OCI-LY3 (cell line): ENCODE results near the gene PSMB9.
A peak's percentile ranks its signal among the peaks of the same experiment; 100 is the strongest.
"Not testable (repeated sequence)": the region's sequence is repeated elsewhere in the genome, so short reads cannot be mapped to it uniquely, and the experiment has no call there.

ENCODE experiments used
- H2AFZ ChIP-seq: fragments of 200-600, 300-600 bp; shearing (Covaris generic); 2 replicates; pipeline ENCODE4 v1.6.0; 2014; ENCODE audit warnings: antibody characterized with exemption, low read depth, low read length
- H3K27ac ChIP-seq: fragments of 200-600, 300-600 bp; sonication (generic); 2 replicates; pipeline ENCODE4 v1.5.1; 2014; ENCODE audit warnings: mild to moderate bottlenecking, low read length, moderate library complexity, mixed read lengths
- H3K27me3 ChIP-seq: fragments of 200-600, 300-600 bp; sonication (generic); 2 replicates; pipeline ENCODE4 v1.6.1; 2014; ENCODE audit warnings: low read depth, low read length, mixed read lengths
- H3K36me3 ChIP-seq: fragments of 200-600, 300-600 bp; sonication (generic); replicated peaks from 2 replicates; pipeline ENCODE3; 2014; ENCODE audit warnings: low read depth, low read length, mixed read lengths
- H3K4me1 ChIP-seq: fragments of 300-600, 200-600 bp; sonication (generic); 2 replicates; pipeline ENCODE4 v1.6.1; 2014; ENCODE audit warnings: low read length, mixed read lengths
- H3K4me2 ChIP-seq: fragments of 200-600, 300-600 bp; sonication (generic); 2 replicates; pipeline ENCODE4 v1.6.1; 2014; ENCODE audit warnings: low read length, mixed read lengths
- H3K4me3 ChIP-seq: fragments of 300-600, 200-600 bp; sonication (generic); 2 replicates; pipeline ENCODE4 v1.5.1; 2014; ENCODE audit warnings: antibody characterized with exemption, mild to moderate bottlenecking, low read length, moderate library complexity
- H3K79me2 ChIP-seq: fragments of 300-600, 200-600 bp; shearing (Covaris generic); 2 replicates; pipeline ENCODE4 v1.6.1; 2014; ENCODE audit warnings: mild to moderate bottlenecking, low read length, mixed read lengths
- H3K9ac ChIP-seq: fragments of 300-600, 200-600 bp; shearing (Covaris generic); 2 replicates; pipeline ENCODE4 v1.6.0; 2014; ENCODE audit warnings: mild to moderate bottlenecking, low read length, moderate library complexity
- H3K9me3 ChIP-seq: fragments of 200-600, 300-600 bp; shearing (Covaris generic); 2 replicates; pipeline ENCODE4 v1.6.1; 2014; ENCODE audit warnings: low read length, mixed read lengths; ENCODE audit not compliant: insufficient read depth
- H4K20me1 ChIP-seq: fragments of 200-600, 300-600 bp; sonication (generic); 2 replicates; pipeline ENCODE4 v1.6.1; 2016; ENCODE audit warnings: low read length, mixed read lengths; ENCODE audit not compliant: insufficient read depth
- CTCF ChIP-seq: fragments of 200-600, 300-600 bp; sonication (generic); IDR thresholded peaks from 2 replicates; pipeline ENCODE4 v1.5.1; 2014; ENCODE audit warnings: antibody characterized with exemption, low read length, low read depth
- EZH2phosphoT487 ChIP-seq: fragments of 200-600 bp; shearing (Covaris generic); IDR thresholded peaks from 2 replicates; pipeline ENCODE4 v1.6.1; 2018; ENCODE audit warnings: antibody characterized with exemption, mixed run types, low read depth

The PSMB9 gene

DNA sequence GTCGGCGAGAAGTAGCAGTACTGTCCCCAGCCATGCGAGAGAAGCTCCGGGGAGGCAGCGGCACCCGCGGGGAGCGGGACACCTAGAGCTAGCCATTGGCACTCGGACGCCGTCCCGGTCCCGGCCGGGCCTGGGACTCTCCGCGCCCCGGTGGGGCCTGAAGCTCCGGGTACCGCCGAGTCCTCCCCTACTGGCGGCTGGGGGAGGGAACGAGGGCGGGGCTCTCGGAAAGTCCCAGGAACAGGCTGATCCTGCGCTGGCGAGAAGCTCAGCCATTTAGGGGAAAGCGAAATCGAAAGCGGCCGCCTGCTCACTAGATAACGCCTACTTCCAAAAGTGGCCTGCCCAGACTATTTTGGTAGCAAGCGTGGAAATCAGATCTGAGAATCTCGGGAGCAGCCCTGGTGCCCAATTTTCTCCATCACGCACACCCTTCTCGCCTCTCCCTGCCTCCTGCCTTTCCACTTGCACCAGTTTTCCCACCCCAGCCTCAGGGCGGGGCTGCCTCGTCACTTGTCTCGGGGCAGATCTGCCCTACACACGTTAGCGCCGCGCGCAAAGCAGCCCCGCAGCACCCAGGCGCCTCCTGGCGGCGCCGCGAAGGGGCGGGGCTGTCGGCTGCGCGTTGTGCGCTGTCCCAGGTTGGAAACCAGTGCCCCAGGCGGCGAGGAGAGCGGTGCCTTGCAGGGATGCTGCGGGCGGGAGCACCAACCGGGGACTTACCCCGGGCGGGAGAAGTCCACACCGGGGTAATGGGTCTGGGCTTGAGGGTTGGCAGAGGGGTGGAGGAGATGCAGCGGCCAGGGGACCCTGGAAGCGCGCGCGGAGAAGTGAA, at the start of gene PSMB9, which contains the start of gene TAP1:
PSMB9 (plus strand) TSS at position 652 of the 835 bp plus-strand sequence; CDS start at position 690, 38 bp downstream.
TAP1 (minus strand) TSS at position 164 of the 835 bp plus-strand sequence; CDS start at position 96, 68 bp downstream.
- Histone ChIP-seq H3K4me3 (peak within 1 kb of the TSS; percentile 98), H3K9me3 (no peaks in the 10 kb centered on the region), H3K27me3 (no peaks in the 10 kb centered on the region), H4K20me1 (peaks cover 5% of the 10 kb centered on the region; the same call in 1 of the 2 replicates), H3K27ac (peak within 1 kb of the TSS; percentile 94), H3K4me2 (peak within 1 kb of the TSS; percentile 97), H3K36me3 (peaks cover 52% of the 10 kb centered on the region), H3K9ac (peak within 1 kb of the TSS; percentile 99), H2AFZ (peak within 1 kb of the TSS; percentile 82; the same call in 1 of the 2 replicates), H3K79me2 (peaks cover 45% of the 10 kb centered on the region), H3K4me1 (peaks cover 15% of the 10 kb centered on the region)
- TF ChIP-seq CTCF (peak; percentile 60), EZH2phosphoT487 (no peak)

GRCh38 chr6:32805404-32805803, 48.6 kb upstream of the PSMB9 start:
- not testable (repeated sequence) for H2AFZ ChIP-seq, H4K20me1 ChIP-seq, H3K36me3 ChIP-seq, H3K27ac ChIP-seq, H3K79me2 ChIP-seq, H3K27me3 ChIP-seq, H3K9me3 ChIP-seq, H3K4me1 ChIP-seq, H3K4me2 ChIP-seq, H3K9ac ChIP-seq, H3K4me3 ChIP-seq

- Histone ChIP-seq H3K27ac (no peak overlapping the region), H3K4me2 (no peak overlapping the region), H3K36me3 (no peaks in the 10 kb centered on the region), H3K9me3 (no peaks in the 10 kb centered on the region), H3K4me3 (no peak overlapping the region), H3K9ac (no peak overlapping the region), H3K27me3 (no peaks in the 10 kb centered on the region), H2AFZ (no peak overlapping the region), H3K79me2 (no peaks in the 10 kb centered on the region), H3K4me1 (no peaks in the 10 kb centered on the region), H4K20me1 (no peaks in the 10 kb centered on the region)
- TF ChIP-seq CTCF (no peak), EZH2phosphoT487 (no peak)
Observed at GRCh38 chr6:32807020-32807580, 46.9 kb upstream of the PSMB9 start.

DNA sequence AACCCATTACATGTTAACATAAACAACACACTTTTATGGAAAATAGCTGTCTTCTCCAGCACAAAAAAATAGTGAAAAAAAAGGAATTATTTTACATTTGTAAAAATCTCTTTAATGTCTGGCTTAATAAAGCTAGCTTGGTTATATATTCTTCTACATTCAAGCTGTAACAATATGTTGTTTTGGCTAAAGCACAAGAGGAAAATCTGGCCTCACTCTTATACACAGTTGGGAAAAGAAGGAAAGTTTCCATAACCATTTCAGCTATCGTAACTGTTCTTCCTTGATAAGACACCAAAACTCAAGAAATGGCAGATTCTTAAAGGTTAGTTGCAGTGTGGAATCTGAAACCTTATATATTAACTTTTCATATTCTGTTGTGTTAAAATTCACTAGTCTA, 44.8 kb upstream of the PSMB9 start:
- Histone ChIP-seq H3K9ac (no peak overlapping the region), H4K20me1 (no peaks in the 10 kb centered on the region)

More for the DNA sequence above, 44.8 kb upstream of the PSMB9 start:
- no peak overlapping the region for H3K4me3 ChIP-seq
- TF ChIP-seq CTCF (no peak), EZH2phosphoT487 (no peak)
- no peak overlapping the region for H3K4me2 ChIP-seq
- no peaks in the 10 kb centered on the region for H3K4me1 ChIP-seq
- no peaks in the 10 kb centered on the region for H3K9me3 ChIP-seq
- peaks cover 3% of the 10 kb centered on the region for H3K36me3 ChIP-seq
- H3K27me3 ChIP-seq, result no peaks in the 10 kb centered on the region
- H2AFZ ChIP-seq, result no peak overlapping the region
- H3K79me2 ChIP-seq, result no peaks in the 10 kb centered on the region
- no peak overlapping the region for H3K27ac ChIP-seq
